Astrocyte of the cerebellum (primary cell): ENCODE results near the gene HOMER1.

ENCODE experiments used
- DNase-seq: peaks from one replicate; pipeline ENCODE4 v3.0.0-alpha.2; 2011; ENCODE audit warnings: low read depth
- H3K4me3 ChIP-seq: 2 replicates; pipeline ENCODE4 v1.5.1; 2011; ENCODE audit warnings: mild to moderate bottlenecking, low read depth, low read length, moderate library complexity
- in situ Hi-C: cut with HindIII; loops from 2 replicates; pipeline ENCODE4 v1.10.0; 2017; ENCODE audit warnings: low sequenced_read_pairs
- TF ChIP-seq, protein P1 (sequence below): IDR thresholded peaks from 2 replicates; pipeline ENCODE4 v1.5.1; 2012; ENCODE audit warnings: low read length, low read depth, moderate library complexity, mild to moderate bottlenecking; ENCODE audit errors: missing control alignments

Gene HOMER1, protein sequence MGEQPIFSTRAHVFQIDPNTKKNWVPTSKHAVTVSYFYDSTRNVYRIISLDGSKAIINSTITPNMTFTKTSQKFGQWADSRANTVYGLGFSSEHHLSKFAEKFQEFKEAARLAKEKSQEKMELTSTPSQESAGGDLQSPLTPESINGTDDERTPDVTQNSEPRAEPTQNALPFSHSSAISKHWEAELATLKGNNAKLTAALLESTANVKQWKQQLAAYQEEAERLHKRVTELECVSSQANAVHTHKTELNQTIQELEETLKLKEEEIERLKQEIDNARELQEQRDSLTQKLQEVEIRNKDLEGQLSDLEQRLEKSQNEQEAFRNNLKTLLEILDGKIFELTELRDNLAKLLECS

GRCh38 chr5:79513704-79514390, at the start of gene HOMER1:
Gene HOMER1 (minus strand): TSS chr5:79514134. CDS start chr5:79512774, 1,360 bp downstream.
- DNase-seq = peak; percentile 44
- peak within 1 kb of the TSS; percentile 74 for H3K4me3 ChIP-seq
- TF ChIP-seq, protein P1, sequence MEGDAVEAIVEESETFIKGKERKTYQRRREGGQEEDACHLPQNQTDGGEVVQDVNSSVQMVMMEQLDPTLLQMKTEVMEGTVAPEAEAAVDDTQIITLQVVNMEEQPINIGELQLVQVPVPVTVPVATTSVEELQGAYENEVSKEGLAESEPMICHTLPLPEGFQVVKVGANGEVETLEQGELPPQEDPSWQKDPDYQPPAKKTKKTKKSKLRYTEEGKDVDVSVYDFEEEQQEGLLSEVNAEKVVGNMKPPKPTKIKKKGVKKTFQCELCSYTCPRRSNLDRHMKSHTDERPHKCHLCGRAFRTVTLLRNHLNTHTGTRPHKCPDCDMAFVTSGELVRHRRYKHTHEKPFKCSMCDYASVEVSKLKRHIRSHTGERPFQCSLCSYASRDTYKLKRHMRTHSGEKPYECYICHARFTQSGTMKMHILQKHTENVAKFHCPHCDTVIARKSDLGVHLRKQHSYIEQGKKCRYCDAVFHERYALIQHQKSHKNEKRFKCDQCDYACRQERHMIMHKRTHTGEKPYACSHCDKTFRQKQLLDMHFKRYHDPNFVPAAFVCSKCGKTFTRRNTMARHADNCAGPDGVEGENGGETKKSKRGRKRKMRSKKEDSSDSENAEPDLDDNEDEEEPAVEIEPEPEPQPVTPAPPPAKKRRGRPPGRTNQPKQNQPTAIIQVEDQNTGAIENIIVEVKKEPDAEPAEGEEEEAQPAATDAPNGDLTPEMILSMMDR = no peak
- in situ Hi-C loops = no loop called here

- TF ChIP-seq, protein P1 = no peak
- H3K4me3 ChIP-seq = no peak overlapping the region
- in situ Hi-C loops = no loop called here
- DNase-seq = no peak
Observed at GRCh38 chr5:79563247-79563590, 49.3 kb upstream of the HOMER1 start.

DNA sequence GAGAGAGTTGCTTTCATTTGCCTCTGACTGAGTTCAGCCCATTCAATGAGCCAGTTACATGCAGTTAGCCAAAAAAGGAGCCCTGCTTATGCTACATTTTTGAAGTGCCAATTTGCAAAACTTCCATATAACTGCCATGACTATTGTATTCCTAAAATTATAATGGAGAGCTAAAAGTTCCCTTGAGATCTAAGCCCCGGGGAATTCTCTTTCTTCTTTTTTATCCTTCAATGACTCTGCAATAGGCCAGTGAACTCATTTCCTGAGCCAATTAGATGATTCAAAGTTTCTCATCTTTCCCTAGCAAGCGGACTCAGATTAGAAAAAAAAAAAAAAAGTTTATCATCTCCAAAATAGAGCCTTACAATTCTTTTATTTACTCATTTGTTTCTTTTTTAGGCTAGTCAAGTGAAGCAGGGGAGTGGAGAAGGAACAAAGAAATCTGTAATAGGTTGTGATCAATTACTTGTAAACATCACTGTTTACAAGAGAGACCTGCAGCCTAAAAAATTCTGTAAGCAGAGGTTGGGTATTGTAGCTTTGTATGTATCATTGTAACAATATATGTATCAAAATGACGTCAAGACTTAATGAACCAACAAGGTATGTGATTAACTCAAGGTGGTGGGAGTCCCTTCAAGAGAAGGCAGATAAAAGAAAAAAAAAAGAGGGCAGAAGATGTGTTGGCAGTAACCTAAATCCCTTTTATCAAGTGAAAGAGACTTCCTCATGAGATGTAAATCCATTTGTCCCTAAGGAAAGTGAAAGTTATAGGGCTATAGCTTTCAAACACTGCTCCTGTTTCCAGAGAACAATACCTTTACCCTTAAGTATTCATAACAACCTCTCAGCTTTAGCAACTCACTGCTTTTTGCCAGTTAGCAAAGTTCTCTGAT, 48.7 kb upstream of the HOMER1 start:
- in situ Hi-C loops = no loop called here
- DNase-seq = no peak
- TF ChIP-seq, protein P1 = no peak
- H3K4me3 ChIP-seq = no peak overlapping the region

- H3K4me3 ChIP-seq = no peak overlapping the region
- TF ChIP-seq, protein P1 = no peak
- in situ Hi-C loops = no loop called here
- no peak for DNase-seq
Observed at GRCh38 chr5:79561525-79561893, 47.6 kb upstream of the HOMER1 start.

DNA sequence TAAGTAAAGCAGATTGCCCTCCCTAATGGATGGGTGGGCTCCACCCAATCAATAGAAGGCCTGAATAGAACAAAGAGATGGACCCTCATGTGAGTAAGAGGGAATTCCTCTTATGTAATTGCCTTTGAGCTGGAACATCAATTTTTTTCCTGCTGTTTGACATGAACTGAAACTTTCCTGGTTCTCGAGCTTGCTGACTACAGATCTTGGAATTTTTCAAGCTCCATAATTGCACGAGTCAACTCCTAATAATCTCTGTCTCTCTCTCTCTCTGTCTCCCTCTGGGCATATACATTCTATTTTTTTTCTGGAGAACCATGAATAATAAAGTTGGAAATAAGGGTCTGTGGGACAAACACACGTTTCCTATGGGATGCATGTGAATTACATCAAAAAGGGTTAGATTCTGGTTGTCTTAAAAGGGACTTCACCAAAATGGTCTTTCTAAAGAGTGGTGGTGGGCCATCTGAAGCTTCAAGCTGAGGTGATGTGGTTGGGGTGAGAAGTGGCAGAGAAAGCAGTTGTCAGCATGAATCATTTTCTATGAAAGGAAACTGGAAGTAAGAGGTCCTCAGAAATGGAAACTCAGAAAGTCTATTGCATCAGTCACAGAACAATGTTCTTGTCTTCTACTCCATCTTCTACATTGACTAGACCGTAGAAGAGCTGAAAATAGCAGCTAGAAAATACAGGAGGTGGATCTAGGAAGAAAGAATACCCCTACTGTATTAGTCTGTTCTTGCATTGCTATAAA, 47.0 kb upstream of the HOMER1 start:
- TF ChIP-seq, protein P1 = no peak
- H3K4me3 ChIP-seq = no peak overlapping the region
- no peak for DNase-seq
- in situ Hi-C loops = no loop called here

DNA sequence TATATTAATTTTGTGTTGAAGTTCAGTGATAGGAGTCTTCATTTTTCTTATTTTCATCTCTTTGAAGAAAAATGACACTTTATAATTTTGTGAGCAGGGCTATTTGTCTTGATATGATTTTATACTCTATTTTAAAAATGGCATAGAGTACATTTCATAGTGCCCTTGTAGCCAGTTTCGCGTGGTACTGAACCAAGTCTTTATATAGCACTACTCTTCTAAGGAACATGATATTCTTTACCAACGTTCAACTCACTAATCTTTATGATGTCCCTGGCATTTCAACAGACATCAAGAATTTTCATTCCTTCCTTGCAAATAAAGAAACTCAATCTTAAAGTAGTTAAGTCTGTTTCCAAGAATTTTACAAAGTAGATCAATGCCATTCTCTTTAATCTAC, 41.5 kb upstream of the HOMER1 start:
- H3K4me3 ChIP-seq = no peak overlapping the region
- no peak for DNase-seq
- TF ChIP-seq, protein P1 = no peak
- in situ Hi-C loops = no loop called here
